GM21737 (cell line): ENCODE measurements around the gene DNLZ.

Experiments
- ATAC-seq: cut with Tn5 transposase; IDR thresholded peaks from one replicate; pipeline ENCODE4 v1.9.1; 2021; ENCODE audit warnings: mild to moderate bottlenecking, moderate library complexity; ENCODE audit not compliant: unreplicated experiment

Gene DNLZ

DNA sequence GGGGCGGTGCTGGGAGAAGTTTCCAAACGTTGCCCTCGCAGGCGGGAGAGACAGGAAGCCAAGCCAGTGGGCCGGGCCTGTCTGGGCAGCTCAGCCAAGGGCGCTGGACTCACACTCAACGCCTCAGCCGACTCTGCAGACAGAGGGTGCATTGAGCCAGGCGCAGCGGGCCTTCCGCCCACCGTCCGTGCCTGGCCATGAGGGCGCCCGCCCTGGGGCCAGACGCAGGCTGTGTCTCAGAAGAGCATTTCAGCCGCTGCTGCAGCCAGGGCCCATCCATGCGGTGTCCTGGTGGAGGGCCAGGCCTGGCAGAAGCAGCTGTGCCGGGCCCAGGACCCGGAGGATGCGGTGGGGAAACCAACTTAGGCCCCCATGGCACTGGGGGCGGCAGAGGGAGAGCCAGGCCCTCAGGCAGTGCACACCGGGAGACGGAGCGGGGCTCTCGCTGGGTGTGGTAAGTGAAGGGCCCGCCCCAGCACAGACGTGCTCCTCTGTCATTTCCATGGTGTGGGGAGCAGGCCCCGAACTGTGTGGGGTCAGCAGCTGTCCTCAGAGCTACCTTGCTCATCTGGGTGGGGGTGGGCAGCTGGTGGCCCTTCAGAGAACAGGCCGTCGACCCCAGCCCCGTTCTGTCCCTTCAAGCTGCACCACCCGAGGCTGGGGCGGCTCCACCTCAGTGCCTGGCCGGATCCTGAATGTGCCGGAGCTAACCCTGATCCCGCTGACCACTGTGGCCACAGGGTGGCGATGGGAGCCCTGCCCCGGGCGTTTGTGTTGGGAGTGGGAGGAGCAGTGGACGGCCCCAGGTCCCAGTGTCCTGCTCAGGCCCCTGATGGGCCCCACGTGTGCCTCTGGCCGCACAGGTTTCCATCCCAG lies 18.0 kb downstream of the DNLZ start:
- no peak for ATAC-seq

DNA sequence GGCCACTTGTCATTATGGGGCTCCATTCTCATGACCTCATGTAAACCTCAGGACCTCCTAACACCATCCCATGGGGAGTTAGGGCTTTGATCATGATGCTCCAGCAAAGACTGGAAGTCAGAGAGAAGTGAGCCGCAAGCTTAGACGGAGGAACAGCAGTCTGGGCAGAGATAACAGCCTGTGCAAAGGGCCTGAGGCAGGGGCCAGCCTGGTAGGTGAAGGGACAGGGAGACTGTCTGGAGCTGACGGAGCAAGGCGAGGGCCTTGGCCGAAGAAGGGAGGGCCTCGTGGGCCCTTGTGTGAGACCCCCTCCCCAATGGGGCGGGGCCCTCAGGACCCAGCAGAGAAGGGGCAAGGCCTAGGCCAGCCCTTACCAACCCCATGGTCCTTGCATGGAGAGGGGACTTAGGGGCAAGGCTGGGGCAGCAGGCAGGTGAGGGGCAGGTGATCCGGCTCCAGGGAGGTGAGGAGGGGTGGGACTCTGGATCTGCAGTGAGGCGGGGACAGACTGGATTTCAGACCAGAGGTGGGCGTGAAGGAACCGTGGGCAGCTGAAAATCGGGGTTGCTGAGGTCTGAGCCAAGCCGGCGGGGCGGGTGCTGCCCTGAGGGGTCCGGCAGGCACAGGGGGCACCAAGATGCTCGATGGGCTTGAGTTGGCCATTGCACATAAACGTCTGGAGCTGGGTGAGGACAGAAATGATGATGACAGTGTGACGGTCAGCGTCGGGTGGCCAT lies 18.8 kb downstream of the DNLZ start:
- no peak for ATAC-seq

DNA sequence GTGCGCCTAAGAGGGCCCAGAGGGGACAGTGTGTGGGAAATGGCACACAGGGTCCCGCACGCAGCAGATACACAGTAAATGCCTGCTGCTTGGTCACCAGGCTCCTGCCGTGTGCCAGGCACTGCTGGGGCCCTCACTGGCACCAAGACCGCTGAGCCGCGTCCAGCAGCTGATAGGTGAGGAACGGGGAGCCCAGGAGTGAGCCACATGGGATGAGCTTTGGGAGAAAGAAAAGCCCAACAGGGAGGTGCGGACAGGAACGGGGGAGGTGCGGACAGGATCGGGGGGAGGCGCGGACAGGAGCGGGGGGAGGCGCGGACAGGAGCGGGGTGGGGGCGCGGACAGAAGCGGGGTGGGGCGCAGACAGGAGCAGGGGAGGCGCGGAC lies 19.7 kb downstream of the DNLZ start:
- ATAC-seq = no peak

DNA sequence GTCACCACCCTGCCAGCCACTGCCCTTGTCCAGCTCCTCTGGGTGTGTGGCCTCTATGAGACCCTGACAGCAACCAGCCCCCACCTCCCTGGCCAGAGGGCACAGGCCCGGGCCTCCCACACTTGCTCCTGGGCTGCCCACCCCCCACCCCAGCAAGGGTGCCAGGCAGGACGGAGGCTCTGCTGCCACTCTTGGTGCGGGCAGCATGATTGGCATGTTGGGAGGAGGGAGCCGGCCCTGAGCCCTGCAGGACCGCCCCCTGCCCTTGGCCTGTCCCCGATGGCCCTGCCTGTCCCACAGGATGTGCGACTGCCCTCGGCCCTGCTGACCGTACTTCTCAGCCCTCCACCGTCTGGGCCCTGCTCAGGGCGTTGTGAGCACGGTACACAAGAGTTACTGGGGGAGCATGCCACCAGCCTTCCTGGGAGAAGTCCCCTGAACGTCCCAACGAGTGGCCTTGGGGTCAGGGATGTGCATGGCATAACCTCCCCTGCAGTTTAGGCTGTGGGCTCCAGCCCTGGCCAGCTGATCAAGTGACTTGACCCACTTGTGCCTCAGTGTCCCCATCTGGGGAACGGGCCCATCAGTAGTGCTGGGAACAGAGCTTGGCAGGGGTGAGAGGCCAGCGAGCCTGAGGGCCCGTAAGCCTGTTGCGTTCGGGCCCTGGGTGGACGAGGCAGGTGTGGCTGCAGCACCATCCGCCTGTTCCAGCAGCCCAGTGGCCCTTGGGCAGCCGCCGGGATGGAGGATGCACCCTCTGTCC lies 20.2 kb downstream of the DNLZ start:
- ATAC-seq = no peak

DNA sequence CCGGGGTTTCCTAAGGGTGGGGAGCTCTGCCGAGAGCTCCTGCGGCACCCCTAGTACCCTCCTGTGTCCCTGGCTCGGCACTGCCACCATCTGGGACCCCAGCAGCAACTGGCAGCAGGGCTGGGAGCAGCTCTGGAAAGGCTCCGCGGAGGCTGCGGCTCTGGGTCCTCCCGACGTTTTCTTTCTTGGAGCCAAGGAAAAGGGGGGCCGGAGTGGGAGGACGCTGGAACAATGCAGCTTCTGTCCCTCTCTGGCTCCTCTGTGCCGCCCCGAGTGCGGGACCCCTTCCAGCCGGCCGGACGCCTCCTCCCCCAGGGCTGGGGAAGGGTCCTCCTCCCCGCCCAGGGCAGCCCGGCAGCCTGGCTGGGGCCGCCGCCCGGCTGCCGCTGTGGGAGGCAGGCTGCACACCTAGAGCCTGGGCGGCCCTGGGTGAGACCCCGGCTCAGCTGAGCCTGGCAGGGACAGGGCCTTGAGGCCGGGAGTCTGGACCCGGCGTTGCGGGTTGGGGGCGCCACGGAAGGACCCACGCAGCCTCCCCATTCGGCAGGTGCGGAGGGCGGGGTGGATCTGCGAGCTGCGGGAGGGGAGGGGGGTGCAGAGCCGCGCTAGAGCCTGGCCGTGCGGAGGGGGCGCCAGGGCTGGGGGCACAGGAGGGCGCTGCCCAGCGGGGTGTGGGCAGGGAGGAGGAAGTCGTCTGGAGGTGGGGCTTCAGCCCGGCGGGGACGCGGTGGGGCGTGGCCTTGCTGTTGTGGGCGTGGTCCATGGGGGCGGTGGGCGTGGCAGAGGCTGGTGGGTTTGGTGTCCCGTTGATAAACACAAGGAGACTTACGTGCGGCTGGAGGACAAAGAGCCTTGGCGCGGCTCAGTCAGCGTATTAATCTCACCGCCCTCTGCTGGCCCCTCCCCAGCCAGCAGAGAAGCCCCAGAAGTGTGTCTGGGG lies 21.1 kb downstream of the DNLZ start:
- ATAC-seq = no peak

DNA sequence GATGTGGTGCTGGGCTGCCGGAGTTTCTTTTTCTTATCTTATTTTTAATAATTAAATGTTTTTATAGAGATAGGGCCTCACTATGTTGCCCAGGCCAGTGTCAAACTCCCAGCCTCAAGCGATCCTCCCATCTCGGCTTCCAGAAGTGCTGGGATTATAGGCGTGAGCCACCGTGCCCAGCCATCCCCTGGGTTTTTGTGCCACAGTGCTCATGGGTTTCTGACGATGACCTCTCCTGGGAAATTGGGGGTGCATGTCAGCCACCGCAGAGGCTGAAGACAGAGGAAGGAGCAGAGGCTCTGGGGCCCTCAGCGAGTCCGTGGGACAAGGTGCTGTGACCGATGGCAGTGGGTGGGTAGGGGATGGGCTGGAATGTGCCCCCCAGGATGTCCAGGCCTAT lies 21.8 kb downstream of the DNLZ start:
- ATAC-seq = no peak

DNA sequence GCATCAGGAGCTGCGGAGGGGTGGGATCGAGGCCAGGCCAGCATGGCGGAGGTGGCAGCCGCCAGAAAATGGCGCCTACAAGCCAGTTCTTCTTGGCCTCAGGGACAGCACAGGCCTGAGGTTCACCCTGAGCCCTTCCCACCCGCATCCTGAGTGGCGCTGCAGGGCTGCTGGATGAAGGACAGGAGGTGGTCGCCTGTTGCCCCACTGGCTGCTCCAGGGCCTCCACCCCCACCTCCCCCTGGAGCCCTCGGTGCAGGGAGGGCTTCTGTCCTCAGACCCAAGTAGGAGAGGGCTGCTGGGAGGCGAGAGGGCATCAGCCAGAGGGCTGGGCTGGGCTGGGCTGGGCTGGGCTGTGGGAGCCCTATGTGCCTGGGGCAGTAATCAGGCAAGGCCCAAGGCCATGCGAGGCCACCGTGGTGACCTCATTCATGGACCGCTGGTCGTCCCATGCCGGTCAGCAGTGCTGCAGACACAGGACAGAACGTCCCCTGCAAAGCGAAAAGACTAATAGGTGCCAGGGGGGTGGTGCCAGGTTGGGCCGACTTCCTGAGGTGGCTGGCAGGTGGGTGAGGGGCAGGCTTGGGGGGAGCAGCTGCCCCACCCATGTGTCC lies 22.4 kb downstream of the DNLZ start:
- no peak for ATAC-seq

DNA sequence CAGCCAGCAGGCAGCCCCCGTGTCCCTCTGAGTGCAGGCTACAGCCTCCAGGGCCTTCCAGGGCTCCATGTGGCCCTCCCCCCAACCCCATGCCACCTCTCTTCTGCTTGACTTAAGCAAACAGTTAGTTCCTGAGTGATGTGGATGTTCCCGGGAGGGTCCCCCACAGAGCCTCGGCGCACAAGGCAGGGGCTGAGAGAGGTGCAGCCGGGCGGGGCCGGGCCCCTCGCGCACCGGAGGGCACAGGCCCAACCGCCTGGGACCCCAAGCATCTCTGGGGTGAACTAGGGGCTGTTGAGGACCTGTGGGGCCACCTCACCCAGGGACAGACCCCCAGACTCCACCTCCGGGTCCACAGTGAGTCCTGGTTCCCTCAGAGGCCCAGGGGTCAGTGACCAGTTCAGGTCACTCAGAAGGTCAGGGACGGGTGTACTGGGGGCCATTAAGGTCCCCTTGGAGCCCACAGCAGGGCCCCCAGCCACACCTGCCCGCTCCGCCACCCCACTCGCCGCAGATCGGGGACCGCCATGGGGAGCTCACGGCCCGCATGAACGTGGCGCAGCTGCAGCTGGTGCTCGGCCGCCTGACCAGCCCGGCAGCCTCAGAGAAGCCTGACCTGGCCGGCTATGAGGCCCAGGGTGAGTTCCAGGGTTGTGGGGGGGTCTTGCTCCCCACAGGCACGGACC lies 23.0 kb downstream of the DNLZ start:
- ATAC-seq = no peak

DNA sequence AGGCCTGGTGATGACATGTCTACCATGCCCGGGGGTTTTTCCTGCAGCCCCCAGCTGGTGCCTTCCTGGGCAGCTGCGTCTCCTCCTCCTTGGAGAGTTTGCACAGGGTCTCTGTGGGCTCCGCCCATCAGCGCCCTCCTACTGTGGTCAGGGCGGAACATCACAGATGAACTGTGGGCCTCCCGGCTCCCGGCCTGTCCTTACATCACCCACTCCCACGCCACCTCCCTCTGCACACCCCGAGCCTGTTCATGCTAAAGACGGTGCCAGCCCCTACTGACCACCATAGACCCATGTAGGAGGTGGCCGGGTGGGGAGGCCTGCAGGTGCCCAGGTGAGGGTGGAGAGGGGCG lies 23.6 kb downstream of the DNLZ start:
- no peak for ATAC-seq

DNA sequence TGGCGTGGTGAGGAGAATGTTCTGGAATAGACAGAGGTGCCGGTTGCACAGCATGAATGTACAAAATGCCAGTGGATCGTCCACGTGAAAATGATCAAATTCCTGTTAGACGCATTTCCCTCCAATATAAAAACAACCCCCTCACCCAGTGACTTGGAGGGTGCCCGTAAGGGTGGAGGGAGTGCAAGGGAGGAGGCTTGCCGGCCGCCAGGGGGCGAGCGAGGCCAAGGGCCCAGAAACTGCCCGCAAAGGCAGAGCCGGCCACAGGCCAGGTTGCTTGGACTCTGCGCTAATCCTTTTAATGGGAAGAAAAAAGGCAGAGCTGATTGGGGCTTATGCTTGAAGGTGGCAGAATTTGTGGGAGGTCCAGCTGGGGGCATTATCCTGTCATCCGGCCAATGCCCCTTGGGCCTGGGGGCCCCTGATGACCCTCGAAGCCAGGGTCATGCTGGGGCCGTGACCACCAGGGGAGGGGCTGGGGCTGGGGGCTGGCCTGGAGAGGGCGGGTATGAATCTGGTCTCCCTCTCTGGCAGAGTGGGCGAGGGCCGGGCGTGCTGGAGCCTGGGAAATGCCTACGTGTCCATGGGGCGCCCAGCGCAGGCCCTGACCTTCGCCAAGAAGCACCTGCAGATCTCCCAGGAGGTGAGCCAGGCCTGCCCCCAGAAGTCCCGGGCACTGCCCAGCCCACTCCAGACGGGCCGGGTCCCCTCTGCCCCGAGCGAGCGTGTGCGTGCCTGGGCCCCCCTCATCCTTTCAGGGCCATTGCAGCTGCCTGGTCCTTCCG lies 24.2 kb downstream of the DNLZ start:
- ATAC-seq = no peak

DNA sequence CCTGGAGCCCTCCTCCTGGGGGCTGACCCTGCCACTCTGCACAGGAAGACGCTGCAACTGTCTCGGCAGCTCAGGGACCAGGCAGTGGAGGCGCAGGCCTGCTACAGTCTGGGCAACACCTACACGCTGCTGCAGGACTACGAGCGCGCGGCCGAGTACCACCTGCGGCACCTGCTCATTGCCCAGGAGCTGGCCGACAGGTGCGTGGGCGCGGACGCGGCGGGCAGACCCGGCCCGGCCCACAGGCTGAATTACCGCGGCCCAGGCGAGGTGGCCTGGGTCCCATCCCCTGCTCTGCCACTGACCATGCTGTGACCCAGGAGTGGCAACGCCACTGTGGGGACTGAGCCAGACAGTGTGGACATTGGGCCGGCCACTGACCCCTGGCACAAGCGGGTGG lies 25.0 kb downstream of the DNLZ start:
- ATAC-seq = no peak

DNA sequence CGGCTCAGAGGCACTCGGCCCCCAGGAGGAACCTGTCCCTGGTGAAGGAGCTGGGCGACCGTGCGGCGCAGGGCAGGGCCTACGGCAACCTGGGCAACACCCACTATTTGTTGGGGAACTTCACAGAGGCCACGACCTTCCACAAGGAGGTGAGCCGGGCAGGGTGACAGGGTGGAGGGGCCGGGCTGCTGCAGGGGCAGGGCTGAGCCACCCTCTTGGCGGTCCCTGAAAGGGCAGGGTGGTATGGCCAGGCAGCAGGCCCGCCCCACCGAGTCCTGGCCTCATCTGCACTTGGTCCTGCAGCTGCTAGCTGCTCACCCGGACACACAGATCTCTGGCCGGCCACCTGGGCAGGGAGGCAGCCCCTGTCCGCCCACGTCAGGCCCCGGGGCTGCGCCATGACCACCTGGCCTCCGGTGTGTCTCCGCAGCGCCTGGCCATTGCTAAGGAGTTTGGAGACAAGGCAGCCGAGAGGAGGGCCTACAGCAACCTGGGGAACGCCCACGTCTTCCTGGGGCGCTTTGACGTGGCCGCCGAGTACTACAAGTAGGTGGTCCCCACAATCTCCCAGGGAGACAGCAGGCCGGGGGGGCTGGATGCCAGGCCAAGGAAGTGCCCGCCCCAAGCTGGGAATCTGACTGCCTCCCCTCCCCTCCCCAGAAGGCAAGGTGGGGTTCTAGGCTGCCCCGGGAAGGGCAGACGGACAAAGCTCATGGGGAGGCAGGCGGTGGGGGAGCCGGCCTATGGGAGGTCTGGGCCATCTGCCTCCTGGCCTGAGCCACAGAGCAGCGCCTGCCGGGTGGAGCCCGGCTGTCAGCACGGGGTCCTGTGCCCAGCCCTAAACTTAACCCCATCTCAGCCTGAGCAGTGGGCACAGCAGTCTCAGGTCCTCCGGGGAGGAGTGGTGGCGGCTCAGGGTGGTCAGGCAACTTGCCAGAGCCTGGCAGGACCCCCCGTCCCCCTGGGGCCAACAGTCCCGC lies 25.8 kb downstream of the DNLZ start:
- ATAC-seq = no peak

DNA sequence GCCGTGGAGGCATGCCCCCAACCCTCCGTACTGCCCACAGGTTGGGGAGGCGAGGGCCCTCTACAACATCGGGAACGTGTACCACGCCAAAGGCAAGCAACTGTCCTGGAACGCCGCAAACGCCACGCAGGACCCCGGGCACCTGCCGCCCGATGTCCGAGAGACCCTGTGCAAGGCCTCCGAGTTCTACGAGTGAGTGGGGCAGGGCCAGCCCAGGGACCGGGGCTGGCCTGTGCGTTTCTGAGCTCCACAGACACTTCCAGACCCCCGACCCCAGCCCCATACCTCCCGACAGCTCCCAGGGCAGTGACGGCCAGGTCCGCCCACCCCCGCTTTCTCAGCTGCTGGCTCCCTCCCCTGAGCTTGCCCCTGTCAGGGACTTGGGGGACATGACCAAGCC lies 26.7 kb downstream of the DNLZ start:
- ATAC-seq = no peak

DNA sequence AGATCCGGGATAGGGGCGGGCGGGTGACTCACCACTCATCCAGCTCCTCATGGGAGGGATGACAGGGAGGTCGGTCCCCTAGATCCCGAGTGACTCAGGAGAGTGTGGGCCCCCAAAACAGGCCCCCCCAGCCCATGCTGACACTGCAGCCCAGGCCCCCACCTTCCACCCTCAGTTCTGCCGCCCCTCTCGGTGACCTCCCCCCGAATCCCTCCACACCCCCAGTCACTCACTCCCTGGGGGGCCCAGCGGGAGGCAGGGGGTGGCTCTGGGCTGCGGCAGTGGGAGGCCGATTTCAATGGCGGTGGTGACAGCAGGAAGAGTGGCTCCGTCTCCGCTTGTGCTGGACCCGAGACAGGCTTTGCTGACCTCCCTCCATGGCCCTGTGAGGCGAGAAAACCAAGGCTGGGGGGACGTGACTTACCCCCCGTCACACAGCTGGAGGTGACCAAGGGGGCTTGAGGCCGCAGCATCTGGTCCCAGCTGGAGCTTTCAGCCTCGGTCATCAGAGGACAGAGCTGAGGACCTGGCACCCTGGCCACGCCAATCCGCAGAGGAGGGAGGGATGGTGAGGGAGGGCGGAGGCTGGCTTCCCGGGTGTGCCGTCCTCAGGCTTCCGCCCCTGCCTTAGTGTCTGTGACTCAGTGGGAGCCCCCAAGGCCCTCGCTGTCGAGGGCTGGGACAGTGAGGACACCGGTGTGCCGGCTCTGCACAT lies 27.2 kb downstream of the DNLZ start:
- ATAC-seq = no peak

DNA sequence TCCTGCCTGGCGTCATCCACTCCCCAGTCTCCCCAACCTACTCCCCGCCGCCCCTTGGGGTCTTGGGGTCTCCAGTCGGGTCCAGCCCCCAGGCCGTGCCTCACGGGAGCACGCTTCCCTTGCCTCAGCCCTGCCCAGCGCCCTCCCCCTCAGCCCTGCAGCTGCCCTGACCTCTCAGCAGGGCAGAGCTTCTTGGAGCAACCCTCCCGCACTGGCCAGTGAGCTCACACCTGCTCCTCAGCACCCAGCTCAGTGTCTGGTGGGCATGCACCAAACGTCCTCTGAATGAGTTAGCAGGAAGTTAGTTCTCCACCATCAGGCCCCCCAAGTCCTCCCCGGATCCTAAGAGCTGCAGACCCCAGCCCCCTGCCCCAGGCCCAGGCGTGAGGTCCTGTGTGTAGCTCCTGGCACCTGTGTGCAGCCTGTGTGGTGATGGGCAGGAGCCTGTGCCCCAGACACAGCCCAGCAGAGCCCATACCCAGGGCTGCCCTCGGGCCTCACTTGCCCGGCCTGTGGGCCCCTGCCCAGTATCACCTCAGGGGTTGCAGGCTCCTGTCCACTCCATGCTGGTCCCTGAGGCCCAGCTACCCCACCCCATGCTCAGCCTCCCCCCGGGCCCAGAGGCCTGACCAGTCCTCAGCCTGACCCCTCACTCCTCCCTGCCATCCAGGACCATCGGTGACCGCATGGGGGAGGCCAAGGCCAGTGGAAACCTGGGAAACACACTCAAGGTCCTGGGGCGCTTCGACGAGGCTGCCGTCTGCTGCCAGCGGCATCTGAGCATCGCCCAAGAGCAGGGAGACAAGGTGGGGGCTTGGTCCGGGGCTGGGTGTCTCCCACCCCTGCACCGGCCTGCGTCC lies 28.0 kb downstream of the DNLZ start:
- ATAC-seq = no peak

DNA sequence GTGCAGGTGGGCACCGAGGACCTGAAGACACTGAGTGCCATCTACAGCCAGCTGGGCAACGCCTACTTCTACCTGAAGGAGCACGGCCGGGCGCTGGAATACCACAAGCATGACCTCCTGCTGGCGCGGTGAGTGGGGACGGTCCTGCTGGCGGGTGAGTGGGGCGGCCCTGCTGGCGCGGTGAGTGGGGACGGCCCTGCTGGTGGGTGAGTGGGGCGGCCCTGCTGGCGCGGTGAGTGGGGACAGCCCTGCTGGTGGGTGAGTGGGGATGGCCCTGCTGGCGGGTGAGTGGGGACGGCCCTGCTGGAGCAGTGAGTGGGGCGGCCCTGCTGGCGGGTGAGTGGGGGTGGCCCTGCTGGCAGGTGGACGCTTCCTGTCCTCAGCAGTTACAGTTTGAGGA lies 29.0 kb downstream of the DNLZ start:
- no peak for ATAC-seq
